GM12878 (cell line): ENCODE data around the gene ZNF3. TPM values are rescaled to one million over a fixed set of nuclear protein-coding genes. Genes with fewer than 3 reads are reported as not detected.

Source experiments
- ATAC-seq: fragments of 200-7000 bp; cut with Tn5 transposase; 3 replicates; pipeline ENCODE4 v1.9.1; 2020; ENCODE audit warnings: mild to moderate bottlenecking, moderate library complexity
- BruUV-seq: library from RNA; stranded (reverse); fragments of 400-500 nt; replicated peaks from 2 replicates; lab custom pipeline; 2021; lab: Mats Ljungman, UMichigan
- CTCF ChIA-PET: fragments of 300-600 bp; sonication (Branson Sonifier 250); formaldehyde crosslinking; extraction: SDS; loops from one replicate; lab custom pipeline; 2021; ENCODE audit warnings: inconsistent platforms; lab: Yijun Ruan, JAX
- POLR2A ChIA-PET: fragments of 350-600 bp; formaldehyde crosslinking; extraction: SDS; loops from one replicate; lab custom pipeline; 2021; ENCODE audit warnings: inconsistent platforms; lab: Charles Lee
- RAD21 ChIA-PET: fragments of 300-600 bp; sonication (Branson Sonifier 250); formaldehyde crosslinking; loops from one replicate; lab custom pipeline; 2023; ENCODE audit warnings: antibody characterized with exemption; ENCODE audit not compliant: unreplicated experiment; lab: Charles Lee
- SMC1A ChIA-PET: fragments of 300-600 bp; sonication (Branson Sonifier 250); formaldehyde crosslinking; loops from one replicate; lab custom pipeline; 2023; ENCODE audit not compliant: unreplicated experiment, uncharacterized antibody; lab: Charles Lee
- DNase-seq: peaks from one replicate; pipeline ENCODE4 v3.0.0-alpha.2; 2011; ENCODE audit warnings: low read depth, low spot score
- FAIRE-seq: peaks from 3 replicates; lab custom pipeline; 2011; peaks lifted over from hg19 to GRCh38; lab: Jason Lieb, UNC
- H2AFZ ChIP-seq: 2 replicates; pipeline ENCODE4 v1.6.0; 2011; ENCODE audit warnings: low read depth, low read length, control low read depth; ENCODE audit not compliant: control insufficient read depth
- H3K27ac ChIP-seq: 2 replicates; pipeline ENCODE4 v1.5.1; 2011; ENCODE audit warnings: control low read depth; ENCODE audit not compliant: control insufficient read depth, insufficient read depth
- H3K27me3 ChIP-seq, 2 experiments: replicated peaks in 1 of 2; 2 replicates each; pipeline versions ENCODE4 v1.6.0 to v1.6.1; 2011; ENCODE audit warnings: low read length in 1 of 2; ENCODE audit not compliant: control insufficient read depth in 2 of 2, insufficient read depth in 2 of 2
- H3K36me3 ChIP-seq, 2 experiments: 2 replicates each; pipeline ENCODE4 v1.5.1; 2011; ENCODE audit warnings: low read length in 1 of 2; ENCODE audit not compliant: control insufficient read depth in 2 of 2, insufficient read depth in 2 of 2
- H3K4me1 ChIP-seq: 2 replicates; pipeline ENCODE4 v1.6.1; 2011; ENCODE audit warnings: mild to moderate bottlenecking, low read length, moderate library complexity, mixed read lengths; ENCODE audit not compliant: control insufficient read depth, insufficient read depth
- H3K4me2 ChIP-seq: 2 replicates; pipeline ENCODE4 v1.6.0; 2011; ENCODE audit warnings: control low read depth; ENCODE audit not compliant: control insufficient read depth, insufficient read depth
- H3K4me3 ChIP-seq: fragments of 200-600 bp; sonication (generic); 2 replicates; pipeline ENCODE4 v1.5.1; 2016
- H3K79me2 ChIP-seq: 2 replicates; pipeline ENCODE4 v1.6.0; 2011; ENCODE audit warnings: low read length; ENCODE audit not compliant: control insufficient read depth, insufficient read depth
- H3K9ac ChIP-seq: 2 replicates; pipeline ENCODE4 v1.8.0; 2011; ENCODE audit warnings: low read length, control low read depth, mixed read lengths; ENCODE audit not compliant: control insufficient read depth, insufficient read depth
- H3K9me3 ChIP-seq: replicated peaks from 3 replicates; pipeline ENCODE4 v1.5.1; 2011; ENCODE audit warnings: mild to moderate bottlenecking, low read length; ENCODE audit not compliant: control insufficient read depth, insufficient read depth
- H4K20me1 ChIP-seq: 2 replicates; pipeline ENCODE4 v1.6.0; 2011; ENCODE audit not compliant: control insufficient read depth, insufficient read depth
- CEBPB ChIP-seq, 2 experiments: fragments of 150-350 bp in 1 of 2; IDR thresholded peaks; 2 replicates each; pipeline ENCODE4 v1.6.1; 2012 to 2014; ENCODE audit warnings: low read depth in 2 of 2, low read length in 2 of 2, borderline replicate concordance in 1 of 2, inconsistent platforms in 1 of 2
- CTCF ChIP-seq, 3 experiments: IDR thresholded peaks in 2 of 3; conservative IDR thresholded peaks in 1 of 3; 2 replicates each; pipeline ENCODE4 v1.5.1; 2011; ENCODE audit warnings: low read depth in 3 of 3, low read length in 3 of 3, mild to moderate bottlenecking in 3 of 3, control low read depth in 2 of 3, moderate library complexity in 2 of 3, inconsistent platforms in 1 of 3, mixed read lengths in 1 of 3; ENCODE audit not compliant: control insufficient read depth in 2 of 3, insufficient read depth in 1 of 3; ENCODE audit errors: extremely low read depth in 1 of 3
- ETV6 ChIP-seq, 2 experiments: fragments of 450-650 bp in 1 of 2; IDR thresholded peaks in 1 of 2; conservative IDR thresholded peaks in 1 of 2; 2 replicates each; pipeline ENCODE4 v1.6.1; 2014; ENCODE audit warnings: antibody characterized with exemption in 1 of 2, borderline replicate concordance in 1 of 2, low read depth in 1 of 2, mild to moderate bottlenecking in 1 of 2, moderate library complexity in 1 of 2
- EZH2 ChIP-seq: IDR thresholded peaks from 2 replicates; pipeline ENCODE4 v1.6.1; 2012; ENCODE audit warnings: low read depth, mild to moderate bottlenecking, control low read depth, inconsistent platforms, low read length, borderline replicate concordance; ENCODE audit not compliant: control insufficient read depth
- MEF2B ChIP-seq: fragments of 450-650 bp; IDR thresholded peaks from 2 replicates; pipeline ENCODE4 v1.6.1; 2018; ENCODE audit warnings: mild to moderate bottlenecking, moderate library complexity; ENCODE audit not compliant: partially characterized antibody, poor library complexity, severe bottlenecking
- MXI1 ChIP-seq: fragments of 150-350 bp; IDR thresholded peaks from 2 replicates; pipeline ENCODE4 v1.6.1; 2011; ENCODE audit warnings: low read depth, mild to moderate bottlenecking, inconsistent platforms, low read length, improper control_type of control experiment
- MYB ChIP-seq: fragments of 150-350 bp; IDR thresholded peaks from 2 replicates; pipeline ENCODE4 v1.6.1; 2014; ENCODE audit warnings: mild to moderate bottlenecking, low read depth, low read length, borderline replicate concordance
- RBBP5 ChIP-seq: fragments of 200-600 bp; sonication (generic); conservative IDR thresholded peaks from 2 replicates; pipeline ENCODE4 v1.6.1; 2016
- RUNX3 ChIP-seq: IDR thresholded peaks from 2 replicates; pipeline ENCODE4 v1.6.1; 2012; ENCODE audit warnings: low read length, inconsistent platforms
- SMARCA5 ChIP-seq: fragments of 450-650 bp; IDR thresholded peaks from 2 replicates; pipeline ENCODE4 v1.6.1; 2017; ENCODE audit warnings: mild to moderate bottlenecking
- SUZ12 ChIP-seq: fragments of 200-600 bp; sonication (generic); IDR thresholded peaks from one replicate; pipeline ENCODE4 v1.6.1; 2018; ENCODE audit warnings: antibody characterized with exemption, mild to moderate bottlenecking; ENCODE audit not compliant: unreplicated experiment
- TBL1XR1 ChIP-seq: IDR thresholded peaks from 2 replicates; pipeline ENCODE4 v1.6.1; 2012; ENCODE audit warnings: low read depth, low read length, improper control_type of control experiment
- WGBS: methylation state at CpG from one replicate; pipeline ENCODE4 v1.1.6; 2016; ENCODE audit warnings: low lambda C conversion rate; ENCODE audit not compliant: insufficient replicate concordance, insufficient coverage; ENCODE audit errors: missing lambda C conversion rate; 5-methylcytosine and 5-hydroxymethylcytosine counted together
- in situ Hi-C: fragments of 300-500 bp; cut with MboI; formaldehyde crosslinking; loops from 9 replicates; pipeline ENCODE4 v1.14.3; 2018; ENCODE audit warnings: mixed read lengths
- intact Hi-C: fragments of 100-400 bp; cut with micrococcal nuclease; formaldehyde crosslinking; loops from one replicate; pipeline ENCODE4 v1.14.2; 2022; ENCODE audit not compliant: unreplicated experiment
- polyA plus RNA-seq, 11 experiments: library from polyadenylated mRNA; depleted of rRNA in 4 of 11; unstranded in 6 of 11; stranded (reverse) in 5 of 11; fragments of >200 nt; fragmentation: Nextera tagmentation in 4 of 11; fragmentation: Illumina TruSeq in 1 of 11; extraction: Ambion mirVana in 4 of 11; extraction: Trizol in 1 of 11; gene quantifications; 1 replicate in 1 of 11; 2 replicates in 10 of 11; pipeline versions ENCODE4 v1.2.1 to v1.2.3, GENCODE V29; 2011 to 2016; ENCODE audit warnings: inconsistent platforms in 2 of 11, missing spikeins in 2 of 11, low read depth in 1 of 11
- total RNA-seq, 4 experiments: library from RNA; depleted of rRNA in 3 of 4; stranded (reverse); fragments of >200 nt in 3 of 4; fragmentation: Illumina TruSeq in 1 of 4; extraction: Trizol in 1 of 4; gene quantifications; 2 replicates each; pipeline versions ENCODE4 v1.2.1 to v1.2.3, GENCODE V29; 2013 to 2021
- TF ChIP-seq, protein P1 (sequence below): IDR thresholded peaks from 2 replicates; pipeline ENCODE4 v1.6.1; 2011; ENCODE audit warnings: mild to moderate bottlenecking, low read depth, low read length, moderate library complexity; ENCODE audit not compliant: insufficient replicate concordance
- TF ChIP-seq, protein P2 (sequence below): fragments of 450-650 bp; IDR thresholded peaks from 2 replicates; pipeline ENCODE4 v1.6.1; 2017; ENCODE audit warnings: mild to moderate bottlenecking, moderate library complexity
- TF ChIP-seq, protein P3 (sequence below): IDR thresholded peaks from 2 replicates; pipeline ENCODE4 v1.6.1; 2012; ENCODE audit warnings: low read length, inconsistent platforms

The ZNF3 gene
- total and polyA plus RNA-seq, 10 of the 15 experiments (the other 5 are each of a cell fraction or from before 2014, with no cell fraction given) = 17.2 to 37.4 (median 29.4) TPM

DNA sequence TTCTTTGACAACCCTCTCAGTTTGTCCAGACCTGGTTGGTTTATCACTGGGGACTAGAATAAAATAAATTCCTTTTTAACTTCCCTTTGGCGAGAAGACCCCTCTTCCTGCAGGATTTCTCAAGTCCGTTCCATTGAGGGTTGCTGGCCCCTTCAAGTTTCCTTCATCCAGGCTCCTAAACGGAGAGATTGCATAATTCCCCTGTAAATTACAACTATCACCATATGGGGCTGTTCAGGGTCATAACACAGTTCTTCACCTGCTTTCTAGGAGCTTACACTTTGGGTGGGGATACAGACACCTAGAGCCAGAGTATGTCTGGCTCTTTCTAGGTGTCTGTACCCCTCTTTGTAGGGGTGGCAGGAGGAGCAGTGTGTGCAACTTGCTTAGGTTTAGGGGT is 4.0 kb upstream of the ZNF3 start:
- BruUV-seq = no TSS peak
- intact Hi-C loops (loop anchor here (10.0 kb wide), 1 partner anchor 171 kb away; the partner anchor contains the start of gene TRIM4), in situ Hi-C loops (no loop called here)
- Histone ChIP-seq H3K4me1 (peaks cover 11% of the 10 kb centered on the region), H2AFZ (no peak overlapping the region), H3K27me3 (no peaks in the 10 kb centered on the region), H4K20me1 (no peaks in the 10 kb centered on the region), H3K27ac (no peak overlapping the region), H3K4me2 (no peak overlapping the region), H3K9me3 (no peaks in the 10 kb centered on the region), H3K4me3 (no peak overlapping the region), H3K9ac (no peak overlapping the region), H3K79me2 (peaks cover 24% of the 10 kb centered on the region), H3K36me3 (peaks cover 0 to under 1% of the 10 kb centered on the region in 2 experiments; a peak in 2 of 4 replicates)
- ChIA-PET CTCF (interaction anchor here (0.7 kb wide), 2 partner anchors 11 to 93 kb away, joined by 3 read pairs; no protein-coding TSS in a partner anchor), SMC1A (no interaction called here), RAD21 (no interaction called here), POLR2A (interaction anchor here (0.5 to 0.9 kb wide), 3 partner anchors 15 to 46 kb away, joined by 3 to 5 read pairs (median 3); partner anchors contain the start of gene MCM7)
- 56% methylated on average over 3 of the region's 3 CpGs for WGBS
- FAIRE-seq = no peak
- ATAC-seq = no peak
- no peak for DNase-seq
- TF ChIP-seq RUNX3 (no peak), MEF2B (no peak), SMARCA5 (no peak), ETV6 (conservative IDR thresholded peaks at IDR 0.05 in 1 of 2, IDR thresholded peaks at IDR 0.05 in 1 of 2; ENCODE audit: borderline replicate concordance in 1 of 2, low read depth in 1 of 2) (no peak), CEBPB (IDR thresholded peaks at IDR 0.05; ENCODE audit: borderline replicate concordance in 1 of 2, low read depth in 2 of 2, low read length in 2 of 2) (no peak), MYB (no peak), CTCF (IDR thresholded peaks at IDR 0.05 in 2 of 3, conservative IDR thresholded peaks at IDR 0.05 in 1 of 3; ENCODE audit: control insufficient read depth in 2 of 3, extremely low read depth in 1 of 3, insufficient read depth in 1 of 3, low read depth in 3 of 3, low read length in 3 of 3) (no peak), EZH2 (no peak), MXI1 (no peak), RBBP5 (no peak), TBL1XR1 (no peak), SUZ12 (no peak)
- TF ChIP-seq, protein P1, sequence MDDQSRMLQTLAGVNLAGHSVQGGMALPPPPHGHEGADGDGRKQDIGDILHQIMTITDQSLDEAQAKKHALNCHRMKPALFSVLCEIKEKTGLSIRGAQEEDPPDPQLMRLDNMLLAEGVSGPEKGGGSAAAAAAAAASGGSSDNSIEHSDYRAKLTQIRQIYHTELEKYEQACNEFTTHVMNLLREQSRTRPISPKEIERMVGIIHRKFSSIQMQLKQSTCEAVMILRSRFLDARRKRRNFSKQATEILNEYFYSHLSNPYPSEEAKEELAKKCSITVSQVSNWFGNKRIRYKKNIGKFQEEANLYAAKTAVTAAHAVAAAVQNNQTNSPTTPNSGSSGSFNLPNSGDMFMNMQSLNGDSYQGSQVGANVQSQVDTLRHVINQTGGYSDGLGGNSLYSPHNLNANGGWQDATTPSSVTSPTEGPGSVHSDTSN = no peak
- TF ChIP-seq, protein P2, sequence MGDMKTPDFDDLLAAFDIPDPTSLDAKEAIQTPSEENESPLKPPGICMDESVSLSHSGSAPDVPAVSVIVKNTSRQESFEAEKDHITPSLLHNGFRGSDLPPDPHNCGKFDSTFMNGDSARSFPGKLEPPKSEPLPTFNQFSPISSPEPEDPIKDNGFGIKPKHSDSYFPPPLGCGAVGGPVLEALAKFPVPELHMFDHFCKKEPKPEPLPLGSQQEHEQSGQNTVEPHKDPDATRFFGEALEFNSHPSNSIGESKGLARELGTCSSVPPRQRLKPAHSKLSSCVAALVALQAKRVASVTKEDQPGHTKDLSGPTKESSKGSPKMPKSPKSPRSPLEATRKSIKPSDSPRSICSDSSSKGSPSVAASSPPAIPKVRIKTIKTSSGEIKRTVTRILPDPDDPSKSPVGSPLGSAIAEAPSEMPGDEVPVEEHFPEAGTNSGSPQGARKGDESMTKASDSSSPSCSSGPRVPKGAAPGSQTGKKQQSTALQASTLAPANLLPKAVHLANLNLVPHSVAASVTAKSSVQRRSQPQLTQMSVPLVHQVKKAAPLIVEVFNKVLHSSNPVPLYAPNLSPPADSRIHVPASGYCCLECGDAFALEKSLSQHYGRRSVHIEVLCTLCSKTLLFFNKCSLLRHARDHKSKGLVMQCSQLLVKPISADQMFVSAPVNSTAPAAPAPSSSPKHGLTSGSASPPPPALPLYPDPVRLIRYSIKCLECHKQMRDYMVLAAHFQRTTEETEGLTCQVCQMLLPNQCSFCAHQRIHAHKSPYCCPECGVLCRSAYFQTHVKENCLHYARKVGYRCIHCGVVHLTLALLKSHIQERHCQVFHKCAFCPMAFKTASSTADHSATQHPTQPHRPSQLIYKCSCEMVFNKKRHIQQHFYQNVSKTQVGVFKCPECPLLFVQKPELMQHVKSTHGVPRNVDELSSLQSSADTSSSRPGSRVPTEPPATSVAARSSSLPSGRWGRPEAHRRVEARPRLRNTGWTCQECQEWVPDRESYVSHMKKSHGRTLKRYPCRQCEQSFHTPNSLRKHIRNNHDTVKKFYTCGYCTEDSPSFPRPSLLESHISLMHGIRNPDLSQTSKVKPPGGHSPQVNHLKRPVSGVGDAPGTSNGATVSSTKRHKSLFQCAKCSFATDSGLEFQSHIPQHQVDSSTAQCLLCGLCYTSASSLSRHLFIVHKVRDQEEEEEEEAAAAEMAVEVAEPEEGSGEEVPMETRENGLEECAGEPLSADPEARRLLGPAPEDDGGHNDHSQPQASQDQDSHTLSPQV = no peak
- TF ChIP-seq, protein P3, sequence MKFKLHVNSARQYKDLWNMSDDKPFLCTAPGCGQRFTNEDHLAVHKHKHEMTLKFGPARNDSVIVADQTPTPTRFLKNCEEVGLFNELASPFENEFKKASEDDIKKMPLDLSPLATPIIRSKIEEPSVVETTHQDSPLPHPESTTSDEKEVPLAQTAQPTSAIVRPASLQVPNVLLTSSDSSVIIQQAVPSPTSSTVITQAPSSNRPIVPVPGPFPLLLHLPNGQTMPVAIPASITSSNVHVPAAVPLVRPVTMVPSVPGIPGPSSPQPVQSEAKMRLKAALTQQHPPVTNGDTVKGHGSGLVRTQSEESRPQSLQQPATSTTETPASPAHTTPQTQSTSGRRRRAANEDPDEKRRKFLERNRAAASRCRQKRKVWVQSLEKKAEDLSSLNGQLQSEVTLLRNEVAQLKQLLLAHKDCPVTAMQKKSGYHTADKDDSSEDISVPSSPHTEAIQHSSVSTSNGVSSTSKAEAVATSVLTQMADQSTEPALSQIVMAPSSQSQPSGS = no peak
